Endodermal cell (in vitro differentiated cells): ENCODE data around the gene SCFD2. TPM values are rescaled to one million over a fixed set of nuclear protein-coding genes. Genes with fewer than 3 reads are reported as not detected.
A peak's percentile ranks its signal among the peaks of the same experiment; 100 is the strongest.

ENCODE experiments used
- DNase-seq: peaks from one replicate; pipeline ENCODE4 v3.0.0-alpha.2; 2017
- H3K27ac ChIP-seq: 2 replicates; pipeline ENCODE4 v1.5.1; 2013; ENCODE audit warnings: mild to moderate bottlenecking, low read depth, low read length, moderate library complexity
- H3K27me3 ChIP-seq: 2 replicates; pipeline ENCODE4 v1.6.1; 2013; ENCODE audit warnings: mild to moderate bottlenecking, low read length, moderate library complexity; ENCODE audit not compliant: insufficient read depth, control insufficient read depth, poor library complexity, severe bottlenecking
- H3K36me3 ChIP-seq: 2 replicates; pipeline ENCODE4 v1.7.0; 2013; ENCODE audit warnings: mild to moderate bottlenecking, low read length, moderate library complexity; ENCODE audit not compliant: control insufficient read depth, insufficient read depth
- H3K4me1 ChIP-seq: one replicate; pipeline ENCODE4 v1.7.0; 2013; ENCODE audit warnings: low read length; ENCODE audit not compliant: control insufficient read depth, insufficient read depth
- H3K4me3 ChIP-seq: 2 replicates; pipeline ENCODE4 v1.5.1; 2013; ENCODE audit warnings: mild to moderate bottlenecking, low read length, moderate library complexity
- H3K9ac ChIP-seq: 2 replicates; pipeline ENCODE4 v1.6.1; 2013; ENCODE audit warnings: mild to moderate bottlenecking, low read length, moderate library complexity; ENCODE audit not compliant: poor library complexity, severe bottlenecking; ENCODE audit errors: extremely low read depth
- H3K9me3 ChIP-seq: 2 replicates; pipeline ENCODE4 v1.6.1; 2013; ENCODE audit warnings: mild to moderate bottlenecking, low read length, moderate library complexity; ENCODE audit not compliant: control insufficient read depth
- H3K27ac Mint-ChIP-seq: 2 replicates; pipeline ENCODE4 v1.8.0; 2020; ENCODE audit warnings: mixed read lengths
- H3K27me3 Mint-ChIP-seq: 2 replicates; pipeline ENCODE4 v1.8.0; 2021; ENCODE audit warnings: mild to moderate bottlenecking, mixed read lengths; ENCODE audit not compliant: insufficient read depth
- H3K36me3 Mint-ChIP-seq: 2 replicates; pipeline ENCODE4 v1.8.0; 2020; ENCODE audit warnings: low read depth, mixed read lengths
- H3K4me1 Mint-ChIP-seq: 2 replicates; pipeline ENCODE4 v1.8.0; 2020; ENCODE audit warnings: mixed read lengths
- H3K4me3 Mint-ChIP-seq: 2 replicates; pipeline ENCODE4 v1.8.0; 2020; ENCODE audit warnings: mild to moderate bottlenecking, moderate library complexity, mixed read lengths
- H3K9me3 Mint-ChIP-seq: 2 replicates; pipeline ENCODE4 v1.8.0; 2020; ENCODE audit warnings: mild to moderate bottlenecking, mixed read lengths
- CTCF ChIP-seq: fragments of 200-600 bp; sonication (generic); conservative IDR thresholded peaks from 2 replicates; pipeline ENCODE4 v1.5.0; 2021; ENCODE audit warnings: antibody characterized with exemption, mild to moderate bottlenecking
- WGBS, 2 experiments: methylation state at CpG; one replicate each; pipeline versions ENCODE4 v1.1.5 to v1.1.7; 2013; ENCODE audit warnings: missing lambda C conversion rate in 2 of 2, mixed read lengths in 1 of 2; ENCODE audit not compliant: insufficient coverage in 1 of 2, insufficient read length in 1 of 2; 5-methylcytosine and 5-hydroxymethylcytosine counted together
- total RNA-seq, 2 donors: library from RNA; stranded (reverse); fragmentation: NEBNext Ultra II Directional in 1 of 2; extraction: Animal tissue kit (Norgen Biotek cat#: 25700) in 1 of 2; gene quantifications; 2 replicates in 1 of 2; 3 replicates in 1 of 2; pipeline ENCODE4 v1.2.1, GENCODE V29; 2021

SCFD2 gene
- total RNA-seq, 2 donors from 2014 or later = 5.7 to 6.5 TPM

- Mint-ChIP-seq H3K4me3 (no peak overlapping the region), H3K9me3 (no peaks in the 10 kb centered on the region), H3K27ac (no peak overlapping the region), H3K36me3 (no peaks in the 10 kb centered on the region), H3K4me1 (no peaks in the 10 kb centered on the region), H3K27me3 (peaks cover 9% of the 10 kb centered on the region)
- no peak for DNase-seq
- Histone ChIP-seq H3K27me3 (no peaks in the 10 kb centered on the region), H3K4me3 (no peak overlapping the region), H3K9ac (no peak overlapping the region), H3K9me3 (no peaks in the 10 kb centered on the region), H3K27ac (no peak overlapping the region), H3K36me3 (no peaks in the 10 kb centered on the region), H3K4me1 (peaks cover 4% of the 10 kb centered on the region)
- WGBS, 2 experiments = 96 to 97% methylated on average over 3 of the region's 3 CpGs
- TF ChIP-seq CTCF = no peak
Observed at GRCh38 chr4:52941450-52941849, 424.4 kb downstream of the SCFD2 start.

DNA sequence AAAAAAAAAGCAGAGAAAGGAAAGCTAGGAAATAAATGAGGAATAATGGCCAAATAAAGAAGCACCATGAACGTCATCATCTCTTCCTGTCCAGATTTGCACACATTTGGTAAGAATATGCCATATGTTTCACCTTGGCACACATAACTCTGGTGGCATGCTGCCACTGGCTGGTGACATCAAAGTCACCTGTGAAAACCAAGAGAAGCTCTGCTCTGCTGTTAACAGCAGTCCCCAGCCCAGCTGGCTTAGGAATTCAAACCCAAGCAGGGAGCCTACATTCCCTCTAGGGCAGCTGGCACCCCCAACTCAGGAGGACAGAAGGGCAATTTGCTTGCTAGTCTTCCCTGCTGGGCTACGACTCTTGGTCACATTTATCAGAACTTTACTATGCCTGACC, 426.1 kb downstream of the SCFD2 start:
- Histone ChIP-seq H3K4me1 (peaks cover 4% of the 10 kb centered on the region), H3K27ac (no peak overlapping the region), H3K36me3 (no peaks in the 10 kb centered on the region), H3K9me3 (no peaks in the 10 kb centered on the region), H3K4me3 (no peak overlapping the region), H3K9ac (no peak overlapping the region), H3K27me3 (no peaks in the 10 kb centered on the region)
- TF ChIP-seq CTCF = no peak
- WGBS, 2 experiments = 87 to 88% methylated on average over 1 to 2 of the region's 2 CpGs
- H3K27ac Mint-ChIP-seq = no peak overlapping the region
- no peaks in the 10 kb centered on the region for H3K36me3 Mint-ChIP-seq
- H3K9me3 Mint-ChIP-seq = no peaks in the 10 kb centered on the region
- peak; percentile 67 for DNase-seq
- H3K4me1 Mint-ChIP-seq = no peaks in the 10 kb centered on the region
- no peak overlapping the region for H3K4me3 Mint-ChIP-seq
- peaks cover 8% of the 10 kb centered on the region for H3K27me3 Mint-ChIP-seq

DNA sequence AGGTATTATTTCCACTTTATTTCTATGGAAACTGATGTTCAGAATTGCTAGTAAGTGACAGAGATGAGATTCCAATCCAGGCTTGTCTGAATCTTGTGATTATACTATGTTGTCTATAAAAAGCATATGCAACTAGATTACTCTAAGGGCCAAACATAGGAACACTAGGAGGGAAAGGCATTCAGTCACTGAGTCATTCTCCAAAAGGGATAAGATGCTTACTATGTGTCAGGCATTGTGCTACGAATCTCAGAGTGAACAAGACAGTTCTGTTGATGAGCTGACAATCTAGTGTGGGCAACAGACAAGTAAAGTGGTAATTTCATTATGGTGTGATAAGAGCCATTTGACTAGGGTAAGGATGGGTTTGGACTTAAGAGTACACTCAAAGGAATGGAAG, 426.5 kb downstream of the SCFD2 start:
- no peaks in the 10 kb centered on the region for H3K4me1 Mint-ChIP-seq
- no peaks in the 10 kb centered on the region for H3K27me3 ChIP-seq
- DNase-seq = no peak
- H3K9ac ChIP-seq = no peak overlapping the region
- H3K4me3 Mint-ChIP-seq = no peak overlapping the region
- no peaks in the 10 kb centered on the region for H3K9me3 ChIP-seq
- H3K27ac ChIP-seq = no peak overlapping the region
- peaks cover 8% of the 10 kb centered on the region for H3K27me3 Mint-ChIP-seq
- H3K36me3 ChIP-seq = no peaks in the 10 kb centered on the region
- no peak overlapping the region for H3K4me3 ChIP-seq
- H3K4me1 ChIP-seq = peaks cover 4% of the 10 kb centered on the region
- no peak overlapping the region for H3K27ac Mint-ChIP-seq
- H3K36me3 Mint-ChIP-seq = no peaks in the 10 kb centered on the region
- 80 to 88% methylated on average over 1 of the region's 1 CpG for WGBS, 2 experiments
- H3K9me3 Mint-ChIP-seq = no peaks in the 10 kb centered on the region
- TF ChIP-seq CTCF = no peak
